Measurements from ENCODE around the gene PRKCH. TPM values are rescaled to one million over a fixed set of nuclear protein-coding genes. Genes with fewer than 3 reads are reported as not detected.

The PRKCH gene
- total and polyA plus RNA-seq, 9 of the 15 experiments (the other 6 are each of a cell fraction or from before 2014, with no cell fraction given), result 0.61 to 4.4 (median 4.0) TPM

DNA sequence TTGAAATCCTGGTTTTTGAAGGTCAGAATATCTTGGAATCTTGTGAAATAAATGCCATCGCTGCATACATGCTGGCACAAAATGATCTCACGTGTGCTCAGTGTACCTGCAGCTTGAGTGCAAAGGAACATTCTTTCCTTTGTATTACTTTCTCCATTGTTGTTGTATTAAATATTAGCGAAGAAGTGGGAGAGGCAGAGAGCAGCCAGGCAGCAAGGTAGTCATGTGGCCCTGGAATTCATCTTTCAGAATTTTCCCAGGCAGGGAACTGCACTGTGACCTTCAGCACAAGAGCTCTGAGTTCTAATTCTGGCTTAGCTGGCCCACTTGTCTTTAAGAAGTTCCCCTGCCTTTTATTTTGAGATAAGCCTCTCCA is 145.5 kb downstream of the PRKCH start (continued):
- TF ChIP-seq HEY1 (CRISPR knock-in tag; IDR thresholded peaks at IDR 0.05; ENCODE audit: borderline replicate concordance) (no peak), ZNF347 (CRISPR knock-in tag; IDR thresholded peaks at IDR 0.05; ENCODE audit: low read depth) (no peak), CBX3 (IDR thresholded peaks at IDR 0.05; ENCODE audit: borderline replicate concordance in 1 of 2, low read length in 2 of 2) (no peak), PHB2 (IDR thresholded peaks at IDR 0.05; ENCODE audit: low read depth) (no peak), NCOA6 (IDR thresholded peaks at IDR 0.05) (no peak), HIVEP1 (CRISPR knock-in tag; IDR thresholded peaks at IDR 0.05) (no peak), ZKSCAN1 (IDR thresholded peaks at IDR 0.05; ENCODE audit: low read depth, low read length) (no peak), KDM5B (IDR thresholded peaks at IDR 0.05; ENCODE audit: insufficient replicate concordance, low read depth, low read length) (no peak), POLR2B (IDR thresholded peaks at IDR 0.05; ENCODE audit: low read depth, partially characterized antibody) (no peak), RAD21 (CRISPR knock-in tag; conservative IDR thresholded peaks at IDR 0.05 in 1 of 2, IDR thresholded peaks at IDR 0.05 in 1 of 2) (no peak), ILK (tag; IDR thresholded peaks at IDR 0.05; ENCODE audit: borderline replicate concordance, low read depth) (no peak)
- TF ChIP-seq, protein P1, sequence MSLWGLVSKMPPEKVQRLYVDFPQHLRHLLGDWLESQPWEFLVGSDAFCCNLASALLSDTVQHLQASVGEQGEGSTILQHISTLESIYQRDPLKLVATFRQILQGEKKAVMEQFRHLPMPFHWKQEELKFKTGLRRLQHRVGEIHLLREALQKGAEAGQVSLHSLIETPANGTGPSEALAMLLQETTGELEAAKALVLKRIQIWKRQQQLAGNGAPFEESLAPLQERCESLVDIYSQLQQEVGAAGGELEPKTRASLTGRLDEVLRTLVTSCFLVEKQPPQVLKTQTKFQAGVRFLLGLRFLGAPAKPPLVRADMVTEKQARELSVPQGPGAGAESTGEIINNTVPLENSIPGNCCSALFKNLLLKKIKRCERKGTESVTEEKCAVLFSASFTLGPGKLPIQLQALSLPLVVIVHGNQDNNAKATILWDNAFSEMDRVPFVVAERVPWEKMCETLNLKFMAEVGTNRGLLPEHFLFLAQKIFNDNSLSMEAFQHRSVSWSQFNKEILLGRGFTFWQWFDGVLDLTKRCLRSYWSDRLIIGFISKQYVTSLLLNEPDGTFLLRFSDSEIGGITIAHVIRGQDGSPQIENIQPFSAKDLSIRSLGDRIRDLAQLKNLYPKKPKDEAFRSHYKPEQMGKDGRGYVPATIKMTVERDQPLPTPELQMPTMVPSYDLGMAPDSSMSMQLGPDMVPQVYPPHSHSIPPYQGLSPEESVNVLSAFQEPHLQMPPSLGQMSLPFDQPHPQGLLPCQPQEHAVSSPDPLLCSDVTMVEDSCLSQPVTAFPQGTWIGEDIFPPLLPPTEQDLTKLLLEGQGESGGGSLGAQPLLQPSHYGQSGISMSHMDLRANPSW (CRISPR knock-in tag; IDR thresholded peaks at IDR 0.05), result no peak
- TF ChIP-seq, protein P2, sequence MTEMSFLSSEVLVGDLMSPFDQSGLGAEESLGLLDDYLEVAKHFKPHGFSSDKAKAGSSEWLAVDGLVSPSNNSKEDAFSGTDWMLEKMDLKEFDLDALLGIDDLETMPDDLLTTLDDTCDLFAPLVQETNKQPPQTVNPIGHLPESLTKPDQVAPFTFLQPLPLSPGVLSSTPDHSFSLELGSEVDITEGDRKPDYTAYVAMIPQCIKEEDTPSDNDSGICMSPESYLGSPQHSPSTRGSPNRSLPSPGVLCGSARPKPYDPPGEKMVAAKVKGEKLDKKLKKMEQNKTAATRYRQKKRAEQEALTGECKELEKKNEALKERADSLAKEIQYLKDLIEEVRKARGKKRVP (CRISPR knock-in tag; IDR thresholded peaks at IDR 0.05), result no peak
